HCT116 (cell line): ENCODE data around the gene AMMECR1. TPM values are rescaled to one million over a fixed set of nuclear protein-coding genes. Genes with fewer than 3 reads are reported as not detected.

ENCODE experiments used
- ATAC-seq: fragments of 200-7000 bp; cut with Tn5 transposase; 2 replicates; pipeline ENCODE4 v1.9.1; 2020; ENCODE audit warnings: mild to moderate bottlenecking, moderate library complexity
- BruUV-seq: library from RNA; stranded (reverse); fragments of 400-500 nt; replicated peaks from 2 replicates; lab custom pipeline; 2021; lab: Mats Ljungman, UMichigan
- CTCF ChIA-PET: fragments of 300-600 bp; sonication (Branson Sonifier 250); formaldehyde crosslinking; loops from one replicate; lab custom pipeline; 2021; ENCODE audit warnings: antibody characterized with exemption; lab: Charles Lee
- POLR2A ChIA-PET: fragments of 300-600, 350-600 bp; sonication (Branson Sonifier 250); formaldehyde crosslinking; loops from one replicate; lab custom pipeline; 2021; ENCODE audit warnings: antibody characterized with exemption; lab: Charles Lee
- RAD21 ChIA-PET, 2 experiments: fragments of 300-600 bp; sonication (Branson Sonifier 250); formaldehyde crosslinking; loops; one replicate each; lab custom pipeline; 2023; ENCODE audit warnings: low total read pairs in 2 of 2; ENCODE audit not compliant: uncharacterized antibody in 2 of 2, unreplicated experiment in 2 of 2, low non-redundant PET in 1 of 2; lab: Charles Lee
- DNase-seq: peaks from one replicate; pipeline ENCODE4 v3.0.0-alpha.2; 2010; ENCODE audit warnings: low read depth, low spot score
- H2AFZ ChIP-seq: fragments of 200-600 bp; shearing (Covaris generic), sonication (generic); 2 replicates; pipeline ENCODE4 v1.6.1; 2017; ENCODE audit warnings: low read depth, mixed run types, mixed read lengths, antibody characterized with exemption, low read length; ENCODE audit not compliant: poor library complexity, severe bottlenecking
- H3K27ac ChIP-seq: 2 replicates; pipeline ENCODE4 v1.5.1; 2012; ENCODE audit warnings: low read depth, low read length
- H3K27me3 ChIP-seq: fragments of 200-600 bp; sonication (generic); 2 replicates; pipeline ENCODE4 v1.6.1; 2016; ENCODE audit warnings: mixed run types, low read length, mixed read lengths; ENCODE audit not compliant: insufficient read depth
- H3K36me3 ChIP-seq, 2 experiments: fragments of 200-500 bp in 1 of 2; fragments of 200-600 bp in 1 of 2; sonication (Bioruptor generic) in 1 of 2; sonication (generic) in 1 of 2; 2 replicates each; pipeline versions ENCODE4 v1.5.1 to v1.6.1; 2014 to 2016; ENCODE audit warnings: low read length in 2 of 2, inconsistent platforms in 1 of 2, mixed read lengths in 1 of 2, mixed run types in 1 of 2; ENCODE audit not compliant: insufficient read depth in 2 of 2, control insufficient read depth in 1 of 2
- H3K4me1 ChIP-seq, 2 experiments: fragments of 200-600 bp in 1 of 2; sonication (generic) in 1 of 2; 2 replicates each; pipeline versions ENCODE4 v1.5.1 to v1.6.1; 2012 to 2017; ENCODE audit warnings: low read length in 2 of 2, inconsistent platforms in 1 of 2, mild to moderate bottlenecking in 1 of 2, mixed read lengths in 1 of 2, mixed run types in 1 of 2, moderate library complexity in 1 of 2; ENCODE audit not compliant: insufficient read depth in 2 of 2, control insufficient read depth in 1 of 2
- H3K4me2 ChIP-seq: fragments of 200-600 bp; sonication (generic); 2 replicates; pipeline ENCODE4 v1.6.1; 2017; ENCODE audit warnings: mixed run types, low read length, mixed read lengths
- H3K4me3 ChIP-seq, 2 experiments: fragments of 200-600 bp in 1 of 2; sonication (generic) in 1 of 2; replicated peaks in 1 of 2; 2 replicates each; pipeline ENCODE4 v1.5.1; 2011 to 2016; ENCODE audit warnings: low read length in 2 of 2, control low read depth in 1 of 2, low read depth in 1 of 2, mild to moderate bottlenecking in 1 of 2, mixed read lengths in 1 of 2, mixed run types in 1 of 2
- H3K79me2 ChIP-seq: fragments of 200-600 bp; sonication (generic); 2 replicates; pipeline ENCODE4 v1.6.1; 2017; ENCODE audit warnings: mild to moderate bottlenecking, mixed run types, low read length, moderate library complexity, mixed read lengths; ENCODE audit not compliant: insufficient read depth
- H3K9ac ChIP-seq: fragments of 200-600 bp; sonication (generic); 2 replicates; pipeline ENCODE4 v1.6.1; 2016; ENCODE audit warnings: low read length, mixed read lengths
- H3K9me2 ChIP-seq: fragments of 200-600 bp; sonication (generic), shearing (Covaris generic); 2 replicates; pipeline ENCODE4 v1.6.1; 2017; ENCODE audit warnings: mixed run types, mild to moderate bottlenecking, moderate library complexity; ENCODE audit not compliant: insufficient read depth
- H3K9me3 ChIP-seq, 2 experiments: fragments of 200-500 bp in 1 of 2; fragments of 200-600 bp in 1 of 2; sonication (Bioruptor generic) in 1 of 2; sonication (generic) in 1 of 2; 2 replicates each; pipeline ENCODE4 v1.6.1; 2014 to 2017; ENCODE audit warnings: low read length in 2 of 2, mixed read lengths in 2 of 2, inconsistent platforms in 1 of 2, low read depth in 1 of 2, mild to moderate bottlenecking in 1 of 2, mixed run types in 1 of 2, moderate library complexity in 1 of 2; ENCODE audit not compliant: control insufficient read depth in 1 of 2, insufficient read depth in 1 of 2
- H4K20me1 ChIP-seq: fragments of 200-600 bp; sonication (generic), shearing (Covaris generic); 2 replicates; pipeline ENCODE4 v1.6.1; 2017; ENCODE audit warnings: mixed run types, mild to moderate bottlenecking, moderate library complexity; ENCODE audit not compliant: insufficient read depth
- CTCF ChIP-seq, 3 experiments: fragments of 200-600 bp in 1 of 3; sonication (generic) in 1 of 3; IDR thresholded peaks in 2 of 3; conservative IDR thresholded peaks in 1 of 3; 2 replicates each; pipeline ENCODE4 v1.5.1; 2012 to 2017; ENCODE audit warnings: low read depth in 2 of 3, low read length in 2 of 3, antibody characterized with exemption in 1 of 3, borderline replicate concordance in 1 of 3, control low read depth in 1 of 3, mild to moderate bottlenecking in 1 of 3, mixed read lengths in 1 of 3, mixed run types in 1 of 3, moderate library complexity in 1 of 3; ENCODE audit not compliant: insufficient read depth in 1 of 3
- ELF1 ChIP-seq: IDR thresholded peaks from 2 replicates; pipeline ENCODE4 v1.6.1; 2012; ENCODE audit warnings: low read depth, borderline replicate concordance
- FOSL1 ChIP-seq: IDR thresholded peaks from 2 replicates; pipeline ENCODE4 v1.6.1; 2012; ENCODE audit warnings: low read depth
- RAD21 ChIP-seq: IDR thresholded peaks from 2 replicates; pipeline ENCODE4 v1.6.1; 2012; ENCODE audit warnings: low read depth, mild to moderate bottlenecking
- REST ChIP-seq: IDR thresholded peaks from 2 replicates; pipeline ENCODE4 v1.6.1; 2012; ENCODE audit warnings: low read depth
- SP1 ChIP-seq: IDR thresholded peaks from 2 replicates; pipeline ENCODE4 v1.6.1; 2012; ENCODE audit warnings: low read depth
- SRF ChIP-seq: IDR thresholded peaks from 2 replicates; pipeline ENCODE4 v1.6.1; 2012; ENCODE audit warnings: low read depth
- YY1 ChIP-seq: IDR thresholded peaks from 2 replicates; pipeline ENCODE4 v1.6.1; 2011; ENCODE audit warnings: low read length, low read depth, moderate library complexity, mild to moderate bottlenecking; ENCODE audit not compliant: insufficient replicate concordance; ENCODE audit errors: extremely low read depth
- ZBTB33 ChIP-seq: IDR thresholded peaks from 2 replicates; pipeline ENCODE4 v1.6.1; 2011; ENCODE audit warnings: mild to moderate bottlenecking, low read length, moderate library complexity; ENCODE audit not compliant: insufficient replicate concordance; ENCODE audit errors: extremely low read depth
- ZNF274 ChIP-seq: fragments of 200-500 bp; sonication (Bioruptor generic); IDR thresholded peaks from 2 replicates; pipeline ENCODE4 v1.6.1; 2014; ENCODE audit warnings: mild to moderate bottlenecking, low read depth, low read length, inconsistent platforms
- intact Hi-C: fragments of 100-400 bp; cut with micrococcal nuclease; formaldehyde crosslinking; loops from 2 replicates; pipeline ENCODE4 v1.10.0; 2022
- total RNA-seq: library from RNA; stranded (reverse); gene quantifications from one replicate; pipeline ENCODE4 v1.2.1, GENCODE V29; 2021; ENCODE audit not compliant: unreplicated experiment
- TF ChIP-seq, protein P1 (sequence below): IDR thresholded peaks from 2 replicates; pipeline ENCODE4 v1.6.1; 2012
- TF ChIP-seq, protein P2 (sequence below): IDR thresholded peaks from 2 replicates; pipeline ENCODE4 v1.6.1; 2012

Gene AMMECR1
- total RNA-seq, 1 experiment from 2014 or later, result 9.2 TPM

DNA sequence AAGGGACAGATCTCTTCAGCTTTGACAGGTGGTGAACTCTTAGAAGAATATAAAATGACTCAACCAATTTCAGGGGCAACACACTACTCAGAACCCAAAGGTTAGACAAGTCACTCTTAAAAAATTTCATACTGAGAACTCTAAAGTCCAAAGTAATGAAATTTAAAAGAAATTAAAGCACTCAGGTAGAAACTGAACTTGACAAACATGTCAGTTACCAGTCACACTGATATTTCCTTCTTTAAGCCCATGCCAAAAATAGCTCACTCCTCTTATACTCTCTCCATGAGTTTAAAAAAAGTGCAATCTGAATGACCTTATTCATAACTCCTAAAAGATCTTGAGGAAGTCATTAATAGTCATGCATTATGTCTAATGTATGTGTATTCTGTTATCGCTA is 40.3 kb downstream of the AMMECR1 start:
- Histone ChIP-seq H3K27ac (no peak overlapping the region), H3K4me3 (no peak overlapping the region), H3K27me3 (no peaks in the 10 kb centered on the region), H3K4me1 (peaks cover 0 to 4% of the 10 kb centered on the region in 2 experiments; a peak in 1 of 4 replicates), H4K20me1 (no peaks in the 10 kb centered on the region), H3K36me3 (no peaks in the 10 kb centered on the region), H3K9me3 (no peaks in the 10 kb centered on the region), H2AFZ (no peak overlapping the region), H3K4me2 (no peak overlapping the region), H3K9ac (no peak overlapping the region), H3K9me2 (no peaks in the 10 kb centered on the region), H3K79me2 (no peaks in the 10 kb centered on the region)
- DNase-seq, result no peak
- TF ChIP-seq ZNF274 (no peak), SP1 (no peak), ZBTB33 (no peak), SRF (no peak), FOSL1 (no peak), YY1 (no peak), CTCF (IDR thresholded peaks at IDR 0.05 in 2 of 3, conservative IDR thresholded peaks at IDR 0.05 in 1 of 3; ENCODE audit: borderline replicate concordance in 1 of 3, insufficient read depth in 1 of 3, low read depth in 2 of 3, low read length in 2 of 3) (no peak), RAD21 (no peak), ELF1 (no peak), REST (no peak)
- TF ChIP-seq, protein P1, sequence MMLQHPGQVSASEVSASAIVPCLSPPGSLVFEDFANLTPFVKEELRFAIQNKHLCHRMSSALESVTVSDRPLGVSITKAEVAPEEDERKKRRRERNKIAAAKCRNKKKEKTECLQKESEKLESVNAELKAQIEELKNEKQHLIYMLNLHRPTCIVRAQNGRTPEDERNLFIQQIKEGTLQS, result no peak
- TF ChIP-seq, protein P2, sequence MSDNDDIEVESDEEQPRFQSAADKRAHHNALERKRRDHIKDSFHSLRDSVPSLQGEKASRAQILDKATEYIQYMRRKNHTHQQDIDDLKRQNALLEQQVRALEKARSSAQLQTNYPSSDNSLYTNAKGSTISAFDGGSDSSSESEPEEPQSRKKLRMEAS, result no peak
- intact Hi-C loops, result no loop called here
- POLR2A ChIA-PET, result no interaction called here
- BruUV-seq, result no TSS peak
- CTCF ChIA-PET, result no interaction called here
- no peak for ATAC-seq
- RAD21 ChIA-PET, result no interaction called here
